Smooth muscle cell of the pulmonary artery (primary cell): Measurements from ENCODE around the gene COMMD10. TPM values are rescaled to one million over a fixed set of nuclear protein-coding genes. Genes with fewer than 3 reads are reported as not detected.

Source experiments
- total RNA-seq: library from RNA; depleted of rRNA; stranded (reverse); fragments of >200 nt; gene quantifications from 2 replicates; pipeline ENCODE4 v1.2.3, GENCODE V29; 2014

The COMMD10 gene
- 20.2 and 21.0 TPM in 2 replicates for total RNA-seq

GRCh38 chr5:116084871-116085715 lies at the start of gene COMMD10:
Gene COMMD10, plus strand, starts transcription at chr5:116085025.

Other genes with a start within 250 kb of the COMMD10 start
- 49.6 and 61.6 TPM in 2 replicates for gene ATG12, start 243.5 kb upstream of the COMMD10 start, total RNA-seq
- gene AP3S1, start 243.1 kb upstream of the COMMD10 start, total RNA-seq: 66.4 and 92.6 TPM in 2 replicates
- gene LVRN, start 122.5 kb upstream of the COMMD10 start, total RNA-seq: 0.20 and 0.36 TPM in 2 replicates
- not detected in 2 replicates for gene ARL14EPL, start 52.6 kb upstream of the COMMD10 start, total RNA-seq